Mesenchymal stem cell (in vitro differentiated cells and primary cell): ENCODE data around the gene PAX5.
"Not testable (repeated sequence)": the region's sequence is repeated elsewhere in the genome, so short reads cannot be mapped to it uniquely, and the experiment has no call there.

ENCODE experiments used
- DNase-seq: peaks from one replicate; pipeline ENCODE4 v3.0.0-alpha.2; 2013
- H2AFZ ChIP-seq: one replicate; pipeline ENCODE4 v1.6.1; 2013; ENCODE audit warnings: low read depth, mild to moderate bottlenecking, control low read depth, inconsistent platforms, low read length, moderate library complexity
- H2AK5ac ChIP-seq: 2 replicates; pipeline ENCODE4 v1.6.1; 2013; ENCODE audit warnings: low read length, moderate library complexity, mild to moderate bottlenecking, inconsistent platforms; ENCODE audit not compliant: severe bottlenecking
- H2BK120ac ChIP-seq: one replicate; pipeline ENCODE4 v1.6.1; 2013; ENCODE audit warnings: low read depth, mild to moderate bottlenecking, inconsistent platforms, low read length, moderate library complexity
- H2BK12ac ChIP-seq, 2 experiments: one replicate each; pipeline ENCODE4 v1.6.1; 2013; ENCODE audit warnings: inconsistent platforms in 2 of 2, low read length in 2 of 2, mild to moderate bottlenecking in 2 of 2, moderate library complexity in 2 of 2, control low read depth in 1 of 2
- H2BK15ac ChIP-seq: one replicate; pipeline ENCODE4 v1.6.1; 2013; ENCODE audit warnings: mild to moderate bottlenecking, low read depth, inconsistent platforms; ENCODE audit not compliant: poor library complexity, severe bottlenecking
- H2BK5ac ChIP-seq: 2 replicates; pipeline ENCODE4 v1.6.1; 2013; ENCODE audit warnings: low read depth, mild to moderate bottlenecking, low read length, control low read depth, inconsistent platforms; ENCODE audit not compliant: poor library complexity, severe bottlenecking
- H3K14ac ChIP-seq, 2 experiments: one replicate each; pipeline ENCODE4 v1.6.1; 2013; ENCODE audit warnings: inconsistent platforms in 2 of 2, low read length in 2 of 2, control low read depth in 1 of 2, mild to moderate bottlenecking in 1 of 2, moderate library complexity in 1 of 2
- H3K18ac ChIP-seq, 2 experiments: one replicate each; pipeline ENCODE4 v1.6.1; 2013; ENCODE audit warnings: inconsistent platforms in 2 of 2, low read length in 2 of 2, control low read depth in 1 of 2, low read depth in 1 of 2, mild to moderate bottlenecking in 1 of 2
- H3K23ac ChIP-seq, 2 experiments: one replicate each; pipeline ENCODE4 v1.6.1; 2013; ENCODE audit warnings: inconsistent platforms in 2 of 2, low read length in 2 of 2, mild to moderate bottlenecking in 2 of 2, moderate library complexity in 2 of 2, control low read depth in 1 of 2
- H3K27ac ChIP-seq: 2 replicates; pipeline ENCODE4 v1.5.1; 2013; ENCODE audit warnings: mild to moderate bottlenecking, moderate library complexity, low read length, control low read depth, inconsistent platforms; ENCODE audit not compliant: poor library complexity, severe bottlenecking
- H3K27me3 ChIP-seq, 2 experiments: 2 replicates each; pipeline versions ENCODE4 v1.6.1 to v1.7.0; 2013; ENCODE audit warnings: low read length in 2 of 2, mild to moderate bottlenecking in 2 of 2, moderate library complexity in 2 of 2, control low read depth in 1 of 2, inconsistent platforms in 1 of 2; ENCODE audit not compliant: control insufficient read depth in 1 of 2, insufficient read depth in 1 of 2
- H3K36me3 ChIP-seq, 2 experiments: 2 replicates each; pipeline versions ENCODE4 v1.6.1 to v1.7.0; 2013; ENCODE audit warnings: low read length in 2 of 2, control low read depth in 1 of 2, inconsistent platforms in 1 of 2, low read depth in 1 of 2, mild to moderate bottlenecking in 1 of 2; ENCODE audit not compliant: insufficient read depth in 2 of 2, control insufficient read depth in 1 of 2
- H3K4ac ChIP-seq, 2 experiments: one replicate each; pipeline ENCODE4 v1.6.1; 2013; ENCODE audit warnings: inconsistent platforms in 2 of 2, low read length in 2 of 2, mild to moderate bottlenecking in 2 of 2, moderate library complexity in 2 of 2, control low read depth in 1 of 2, low read depth in 1 of 2
- H3K4me1 ChIP-seq: 2 replicates; pipeline ENCODE4 v1.6.1; 2013; ENCODE audit warnings: low read depth, low read length, control low read depth; ENCODE audit not compliant: control insufficient read depth, insufficient read depth
- H3K4me2 ChIP-seq: 2 replicates; pipeline ENCODE4 v1.6.1; 2013; ENCODE audit warnings: low read length, mild to moderate bottlenecking, inconsistent platforms; ENCODE audit not compliant: poor library complexity, severe bottlenecking
- H3K4me3 ChIP-seq, 2 experiments: 2 replicates each; pipeline versions ENCODE4 v1.5.1 to v1.7.0; 2013; ENCODE audit warnings: low read length in 2 of 2, mild to moderate bottlenecking in 2 of 2, control low read depth in 1 of 2, low read depth in 1 of 2; ENCODE audit not compliant: insufficient read depth in 1 of 2
- H3K79me1 ChIP-seq: replicated peaks from 2 replicates; pipeline ENCODE4 v1.6.1; 2013; ENCODE audit warnings: mild to moderate bottlenecking, control low read depth, low read length, inconsistent platforms; ENCODE audit not compliant: poor library complexity, severe bottlenecking
- H3K9ac ChIP-seq: 2 replicates; pipeline ENCODE4 v1.7.0; 2013; ENCODE audit warnings: mild to moderate bottlenecking, low read length, moderate library complexity
- H3K9me3 ChIP-seq: 2 replicates; pipeline ENCODE4 v1.7.0; 2013; ENCODE audit warnings: mild to moderate bottlenecking, low read length; ENCODE audit not compliant: control insufficient read depth
- H4K8ac ChIP-seq: one replicate; pipeline ENCODE4 v1.6.1; 2013; ENCODE audit warnings: inconsistent platforms, mild to moderate bottlenecking, low read length, moderate library complexity
- H4K91ac ChIP-seq: one replicate; pipeline ENCODE4 v1.6.1; 2013; ENCODE audit warnings: mild to moderate bottlenecking, low read length, inconsistent platforms
- WGBS: methylation state at CpG from one replicate; pipeline ENCODE4 v1.1.7; 2013; ENCODE audit warnings: mixed read lengths; 5-methylcytosine and 5-hydroxymethylcytosine counted together

PAX5 gene

DNA sequence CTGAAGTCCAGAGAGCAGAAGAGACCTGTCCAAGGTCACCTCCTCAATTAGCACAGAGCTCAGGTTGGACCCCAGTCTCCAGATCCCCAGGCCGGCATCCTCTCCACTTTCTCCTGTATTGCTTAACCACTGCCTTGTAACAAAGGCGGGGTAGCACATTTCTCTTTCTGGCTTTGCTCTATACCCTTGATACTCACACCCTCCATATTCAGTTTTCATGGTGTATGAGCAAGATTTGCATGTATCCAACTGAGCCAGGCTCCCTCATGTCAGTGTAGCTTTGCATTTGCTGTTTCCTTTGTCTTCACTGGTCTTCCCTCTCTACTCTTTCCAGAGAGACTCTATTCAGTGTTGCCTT is 20.3 kb upstream of the PAX5 start:
- H2AFZ ChIP-seq, H2BK15ac ChIP-seq, H3K9ac ChIP-seq, H4K8ac ChIP-seq, H2BK12ac ChIP-seq, H3K4ac ChIP-seq, H3K4me2 ChIP-seq, H3K4me3 ChIP-seq, DNase-seq, H3K27ac ChIP-seq, H2AK5ac ChIP-seq, H3K23ac ChIP-seq, H3K18ac ChIP-seq, H3K14ac ChIP-seq, H3K36me3 ChIP-seq, H2BK120ac ChIP-seq, H3K4me1 ChIP-seq, H4K91ac ChIP-seq, H2BK5ac ChIP-seq, H3K79me1 ChIP-seq, H3K9me3 ChIP-seq: not testable (repeated sequence)
- 31% methylated on average over 2 of the region's 2 CpGs for WGBS
- peaks cover 69 to 90% of the 10 kb centered on the region in 2 experiments for H3K27me3 ChIP-seq

DNA sequence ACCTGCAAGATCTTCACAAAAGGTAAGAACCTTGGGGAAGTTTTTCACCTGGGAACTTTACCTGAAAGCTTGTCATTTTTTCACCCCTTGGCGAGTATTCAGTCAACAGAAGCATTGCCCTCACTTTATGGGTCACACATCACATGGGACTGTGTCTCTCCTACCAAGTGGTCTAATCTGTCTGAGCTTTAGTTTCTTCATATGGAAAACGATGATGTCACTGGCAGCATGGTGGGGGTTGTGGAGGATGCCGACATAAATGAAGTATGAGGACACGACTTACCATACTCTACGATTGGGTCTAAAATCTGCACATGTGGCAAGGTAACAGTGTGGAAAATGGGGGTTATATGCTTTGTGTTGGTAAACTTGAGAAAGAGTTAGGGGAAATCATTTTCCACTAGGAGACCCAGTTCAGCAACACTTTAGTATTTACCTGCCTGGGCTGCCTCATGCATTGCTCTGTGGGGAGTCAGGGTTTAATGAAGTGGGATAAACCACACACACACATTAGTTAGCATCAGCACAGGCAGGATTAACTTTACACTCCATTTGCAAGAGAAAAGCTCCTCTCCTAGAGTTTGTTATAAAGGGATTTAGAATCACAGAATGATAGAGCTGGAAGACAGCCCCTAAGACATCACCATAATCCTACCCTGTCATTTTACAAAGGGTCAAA is 19.8 kb upstream of the PAX5 start:
- 64% methylated on average over 5 of the region's 5 CpGs for WGBS
- no peak overlapping the region for H3K4me3 ChIP-seq

DNA sequence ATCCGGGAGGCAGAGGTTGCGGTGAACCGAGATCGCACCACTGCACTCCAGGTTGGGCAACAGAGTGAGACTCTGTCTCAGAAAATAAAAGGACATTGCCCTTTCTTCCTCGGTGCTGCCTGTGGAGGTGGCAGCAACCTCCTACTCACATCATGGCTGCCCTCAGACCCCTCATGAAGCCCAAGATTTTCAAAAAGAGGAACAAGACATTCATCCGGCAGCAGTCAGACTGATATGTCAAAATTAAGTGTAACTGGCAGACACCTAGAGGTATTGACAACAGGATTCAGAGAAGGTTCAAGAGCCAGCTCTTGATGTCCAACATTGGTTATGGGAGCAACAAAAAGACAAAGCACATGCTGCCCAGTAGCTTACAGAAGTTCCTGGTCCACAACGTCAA is 12.6 kb upstream of the PAX5 start:
- H4K8ac ChIP-seq, result no peak overlapping the region
- no peak overlapping the region for H4K91ac ChIP-seq
- H3K4me3 ChIP-seq, result no peak overlapping the region
- no peak overlapping the region for H3K4ac ChIP-seq
- H3K79me1 ChIP-seq, result no peaks in the 10 kb centered on the region
- no peak overlapping the region for H2AFZ ChIP-seq
- H3K27me3 ChIP-seq, result peaks cover 72 to 79% of the 10 kb centered on the region in 2 experiments
- H3K18ac ChIP-seq, result no peak overlapping the region
- no peak overlapping the region for H2BK5ac ChIP-seq
- H3K36me3 ChIP-seq, result no peaks in the 10 kb centered on the region
- no peak for DNase-seq
- no peak overlapping the region for H2BK12ac ChIP-seq
- H3K23ac ChIP-seq, result no peak overlapping the region
- WGBS, result 91% methylated on average over 7 of the region's 7 CpGs
- H2BK15ac ChIP-seq, result no peak overlapping the region
- H3K9ac ChIP-seq, result no peak overlapping the region
- no peaks in the 10 kb centered on the region for H3K9me3 ChIP-seq
- no peak overlapping the region for H3K14ac ChIP-seq
- no peak overlapping the region for H3K27ac ChIP-seq
- no peak overlapping the region for H3K4me2 ChIP-seq
- H2BK120ac ChIP-seq, result no peak overlapping the region
- no peaks in the 10 kb centered on the region for H3K4me1 ChIP-seq
- H2AK5ac ChIP-seq, result no peak overlapping the region

More for the DNA sequence above, 19.8 kb upstream of the PAX5 start:
- Histone ChIP-seq H3K27me3 (peaks cover 69 to 90% of the 10 kb centered on the region in 2 experiments), H3K27ac (no peak overlapping the region), H3K9me3 (no peaks in the 10 kb centered on the region), H3K4ac (no peak overlapping the region), H2BK5ac (no peak overlapping the region), H2AFZ (no peak overlapping the region), H2BK120ac (no peak overlapping the region), H3K14ac (no peak overlapping the region), H3K23ac (no peak overlapping the region), H3K36me3 (no peaks in the 10 kb centered on the region), H3K18ac (no peak overlapping the region), H4K8ac (no peak overlapping the region), H4K91ac (no peak overlapping the region), H2BK15ac (no peak overlapping the region), H3K4me2 (no peak overlapping the region), H3K79me1 (no peaks in the 10 kb centered on the region), H2AK5ac (no peak overlapping the region), H2BK12ac (no peak overlapping the region), H3K4me1 (no peaks in the 10 kb centered on the region), H3K9ac (no peak overlapping the region)
- DNase-seq, result no peak

DNA sequence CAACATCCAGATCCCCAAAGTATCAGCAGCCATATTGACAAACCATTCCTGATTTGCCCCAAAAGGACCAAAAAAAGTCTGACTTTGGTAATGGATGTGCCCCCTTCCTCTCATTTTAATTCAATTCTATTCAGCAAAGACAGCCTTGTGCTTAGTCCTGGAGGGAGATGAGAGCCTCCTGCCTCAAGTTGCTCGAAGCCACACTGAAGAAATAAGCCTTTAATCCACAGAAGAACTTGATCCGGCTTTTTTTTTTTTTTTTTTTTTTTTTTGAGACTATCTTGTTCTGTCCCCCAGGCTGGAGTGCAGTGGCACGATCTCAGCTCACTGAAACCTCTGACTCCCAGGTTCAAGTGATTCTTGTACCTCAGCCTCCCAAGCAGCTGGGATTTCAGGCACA is 8.4 kb upstream of the PAX5 start:
- peaks cover 88 to 93% of the 10 kb centered on the region in 2 experiments for H3K27me3 ChIP-seq
- no peak overlapping the region for H3K4ac ChIP-seq
- no peak overlapping the region for H2BK12ac ChIP-seq
- no peaks in the 10 kb centered on the region for H3K9me3 ChIP-seq
- H2BK120ac ChIP-seq, result no peak overlapping the region
- H3K18ac ChIP-seq, result no peak overlapping the region
- no peak overlapping the region for H2AK5ac ChIP-seq
- no peak overlapping the region for H4K91ac ChIP-seq
- 60% methylated on average over 3 of the region's 3 CpGs for WGBS
- H3K36me3 ChIP-seq, result no peaks in the 10 kb centered on the region
- no peak overlapping the region for H3K23ac ChIP-seq
- no peak overlapping the region for H2BK15ac ChIP-seq
- H3K4me3 ChIP-seq, result no peak overlapping the region
- H3K14ac ChIP-seq, result no peak overlapping the region
- no peak overlapping the region for H4K8ac ChIP-seq
- H3K9ac ChIP-seq, result no peak overlapping the region
- no peak overlapping the region for H2AFZ ChIP-seq
- no peaks in the 10 kb centered on the region for H3K79me1 ChIP-seq
- H3K4me1 ChIP-seq, result peaks cover 7% of the 10 kb centered on the region
- H3K4me2 ChIP-seq, result no peak overlapping the region
- no peak overlapping the region for H3K27ac ChIP-seq
- H2BK5ac ChIP-seq, result no peak overlapping the region
- DNase-seq, result no peak
